Bladder microvascular endothelial cell (primary cell): ENCODE measurements around the gene BAIAP2. TPM values are rescaled to one million over a fixed set of nuclear protein-coding genes. Genes with fewer than 3 reads are reported as not detected.

Source experiments
- total RNA-seq: library from RNA; depleted of rRNA; stranded (reverse); fragments of >200 nt; gene quantifications from 2 replicates; pipeline ENCODE4 v1.2.3, GENCODE V29; 2014

The BAIAP2 gene
- total RNA-seq, result 9.6 and 28.2 TPM in 2 replicates

GRCh38 chr17:81034779-81035520, at the start of gene BAIAP2:
Gene BAIAP2 (plus strand): TSS chr17:81035151. CDS start chr17:81035255, 104 bp downstream.

GRCh38 chr17:80991645-80992076, 43.3 kb upstream of the BAIAP2 start, which contains the start of gene CHMP6:
Gene CHMP6 (plus strand): TSS chr17:80991841. CDS start chr17:80991919, 78 bp downstream.

GRCh38 chr17:81165246-81166032, 130.5 kb downstream of the BAIAP2 start, which contains the start of gene PVALEF:
Gene PVALEF (plus strand): TSS chr17:81165507. CDS start chr17:81181227, 15,720 bp downstream.

GRCh38 chr17:81166033-81166492, 131.1 kb downstream of the BAIAP2 start, which contains the start of gene AATK:
Gene AATK (minus strand): TSS chr17:81166221. CDS start chr17:81165992, 229 bp downstream.

Other genes starting within 250 kb of the BAIAP2 start
- 14.4 and 26.9 TPM in 2 replicates for gene CHMP6, start 43.3 kb upstream of the BAIAP2 start, total RNA-seq
- not detected in 2 replicates for gene PVALEF, start 130.4 kb downstream of the BAIAP2 start, total RNA-seq
- 1.8 and 7.8 TPM in 2 replicates for gene AATK, start 131.1 kb downstream of the BAIAP2 start, total RNA-seq
- gene CEP131, start 187.8 kb downstream of the BAIAP2 start, total RNA-seq, result 11.6 and 12.1 TPM in 2 replicates
- gene TEPSIN, start 203.9 kb downstream of the BAIAP2 start, total RNA-seq, result 12.1 and 19.6 TPM in 2 replicates
- gene NDUFAF8, start 204.2 kb downstream of the BAIAP2 start, total RNA-seq, result 36.9 and 40.0 TPM in 2 replicates